Measurements from ENCODE around the gene C1orf174. TPM values are rescaled to one million over a fixed set of nuclear protein-coding genes. Genes with fewer than 3 reads are reported as not detected.

The C1orf174 gene
- polyA plus RNA-seq, 1 donor from 2014 or later: 28.2 TPM

DNA sequence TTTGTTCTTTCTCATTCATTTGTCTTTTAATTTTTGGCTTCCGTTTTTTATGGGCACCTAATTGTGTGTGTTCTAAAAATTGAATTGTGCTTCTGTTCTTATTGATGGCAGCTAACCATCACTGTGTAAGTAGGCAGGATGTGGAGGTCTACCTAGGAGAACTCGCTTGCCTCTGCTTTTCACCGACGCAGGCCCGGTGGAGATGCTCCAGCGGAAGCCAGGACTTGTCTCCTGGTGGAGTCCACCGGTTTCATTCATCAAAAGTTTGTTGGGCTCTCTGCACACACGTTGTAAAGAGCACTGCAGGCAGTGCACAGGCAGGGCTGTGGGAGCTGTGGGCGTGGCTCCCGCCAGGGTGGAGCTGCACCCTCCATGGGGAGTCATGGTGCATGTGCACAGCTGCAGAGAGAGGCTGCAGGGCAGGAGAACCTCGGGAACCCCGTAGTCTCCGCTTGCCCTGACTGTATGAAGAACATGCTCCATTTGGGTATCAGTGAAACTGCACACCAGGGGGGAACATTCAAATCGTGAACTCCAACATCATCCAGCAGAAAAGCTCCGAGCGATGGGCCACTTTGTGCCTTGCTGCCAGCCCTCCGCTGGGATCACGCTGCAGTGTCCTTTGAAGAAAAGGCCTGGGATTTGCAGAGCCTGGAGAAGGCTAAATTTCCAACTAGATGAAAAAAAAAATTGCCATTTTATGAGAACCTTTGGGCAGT is 6.0 kb upstream of the C1orf174 start:
- H3K36me3 ChIP-seq (ENCODE audit: insufficient read depth, low read length): no peaks in the 10 kb centered on the region
- no peaks in the 10 kb centered on the region for H3K27me3 ChIP-seq (ENCODE audit: insufficient read depth, low read depth, low read length)
- no peaks in the 10 kb centered on the region for H3K9me2 ChIP-seq (ENCODE audit: insufficient read depth, low read length)
- no peaks in the 10 kb centered on the region for H4K20me1 ChIP-seq (ENCODE audit: insufficient read depth)
- no peak overlapping the region for H2AFZ ChIP-seq (ENCODE audit: low read depth, low read length)
- no peak overlapping the region for H3K4me2 ChIP-seq (ENCODE audit: low read length)
- H3K79me2 ChIP-seq (replicated peaks; ENCODE audit: insufficient read depth, low read length): no peaks in the 10 kb centered on the region
- H3F3A ChIP-seq (ENCODE audit: insufficient read depth, low read length, poor library complexity, severe bottlenecking): no peaks in the 10 kb centered on the region
- H3K27ac ChIP-seq (ENCODE audit: low read length): no peak overlapping the region
- no peaks in the 10 kb centered on the region for H3K9me3 ChIP-seq (ENCODE audit: low read length)
- TF ChIP-seq, protein P1, sequence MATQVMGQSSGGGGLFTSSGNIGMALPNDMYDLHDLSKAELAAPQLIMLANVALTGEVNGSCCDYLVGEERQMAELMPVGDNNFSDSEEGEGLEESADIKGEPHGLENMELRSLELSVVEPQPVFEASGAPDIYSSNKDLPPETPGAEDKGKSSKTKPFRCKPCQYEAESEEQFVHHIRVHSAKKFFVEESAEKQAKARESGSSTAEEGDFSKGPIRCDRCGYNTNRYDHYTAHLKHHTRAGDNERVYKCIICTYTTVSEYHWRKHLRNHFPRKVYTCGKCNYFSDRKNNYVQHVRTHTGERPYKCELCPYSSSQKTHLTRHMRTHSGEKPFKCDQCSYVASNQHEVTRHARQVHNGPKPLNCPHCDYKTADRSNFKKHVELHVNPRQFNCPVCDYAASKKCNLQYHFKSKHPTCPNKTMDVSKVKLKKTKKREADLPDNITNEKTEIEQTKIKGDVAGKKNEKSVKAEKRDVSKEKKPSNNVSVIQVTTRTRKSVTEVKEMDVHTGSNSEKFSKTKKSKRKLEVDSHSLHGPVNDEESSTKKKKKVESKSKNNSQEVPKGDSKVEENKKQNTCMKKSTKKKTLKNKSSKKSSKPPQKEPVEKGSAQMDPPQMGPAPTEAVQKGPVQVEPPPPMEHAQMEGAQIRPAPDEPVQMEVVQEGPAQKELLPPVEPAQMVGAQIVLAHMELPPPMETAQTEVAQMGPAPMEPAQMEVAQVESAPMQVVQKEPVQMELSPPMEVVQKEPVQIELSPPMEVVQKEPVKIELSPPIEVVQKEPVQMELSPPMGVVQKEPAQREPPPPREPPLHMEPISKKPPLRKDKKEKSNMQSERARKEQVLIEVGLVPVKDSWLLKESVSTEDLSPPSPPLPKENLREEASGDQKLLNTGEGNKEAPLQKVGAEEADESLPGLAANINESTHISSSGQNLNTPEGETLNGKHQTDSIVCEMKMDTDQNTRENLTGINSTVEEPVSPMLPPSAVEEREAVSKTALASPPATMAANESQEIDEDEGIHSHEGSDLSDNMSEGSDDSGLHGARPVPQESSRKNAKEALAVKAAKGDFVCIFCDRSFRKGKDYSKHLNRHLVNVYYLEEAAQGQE (IDR thresholded peaks at IDR 0.05; ENCODE audit: borderline replicate concordance): no peak
- no peak overlapping the region for H3K9ac ChIP-seq (ENCODE audit: low read length)
- no peak overlapping the region for H3K4me3 ChIP-seq (ENCODE audit: low read length)

DNA sequence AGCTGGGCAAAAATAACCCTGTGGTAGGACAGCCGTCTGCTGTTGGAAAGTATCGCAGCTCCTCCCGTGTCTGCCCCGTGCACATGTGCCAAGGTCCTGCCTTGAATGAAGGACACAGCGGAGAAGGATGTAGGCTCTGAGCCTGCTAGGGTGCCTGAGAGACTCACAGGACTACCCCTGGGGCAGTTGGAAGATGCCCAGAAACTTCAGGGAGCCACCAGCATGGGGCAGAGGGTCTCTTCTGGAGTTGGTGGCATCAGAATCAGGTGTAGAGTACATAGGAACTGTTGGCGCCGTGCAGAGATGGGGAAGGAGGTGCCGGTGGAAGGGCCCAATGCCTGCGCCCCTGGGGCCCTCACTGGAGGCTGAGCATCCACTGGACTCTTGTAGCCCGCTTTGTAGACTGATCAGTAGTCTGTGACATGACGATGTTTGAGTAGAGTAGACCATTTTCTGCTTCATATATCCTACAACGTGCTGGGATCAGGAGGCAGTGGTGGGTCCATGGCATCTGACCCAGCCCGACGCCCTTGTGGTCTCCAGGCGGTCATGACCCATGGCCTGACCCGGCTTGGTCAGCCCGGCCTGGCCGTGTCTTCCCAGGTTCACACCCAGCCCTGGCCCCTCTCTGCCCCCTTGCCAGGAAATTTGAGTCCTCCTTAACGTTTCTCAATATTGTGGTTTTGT is 5.3 kb upstream of the C1orf174 start:
- H3K9me3 ChIP-seq (ENCODE audit: low read length): no peaks in the 10 kb centered on the region
- H3K4me3 ChIP-seq (ENCODE audit: low read length): no peak overlapping the region
- no peak overlapping the region for H3K27ac ChIP-seq (ENCODE audit: low read length)
- TF ChIP-seq SMC3 (conservative IDR thresholded peaks at IDR 0.05; ENCODE audit: poor library complexity) (no peak), POLR2AphosphoS5 (IDR thresholded peaks at IDR 0.05) (no peak), TAF1 (IDR thresholded peaks at IDR 0.05; ENCODE audit: low read depth) (no peak), RAD21 (conservative IDR thresholded peaks at IDR 0.05) (no peak), MXI1 (conservative IDR thresholded peaks at IDR 0.05; ENCODE audit: poor library complexity, severe bottlenecking) (no peak), EP300 (conservative IDR thresholded peaks at IDR 0.05; ENCODE audit: poor library complexity, severe bottlenecking) (no peak), EZH2 (IDR thresholded peaks at IDR 0.05; ENCODE audit: borderline replicate concordance, insufficient read depth, low read length, poor library complexity, severe bottlenecking) (no peak)
- TF ChIP-seq, protein P2, sequence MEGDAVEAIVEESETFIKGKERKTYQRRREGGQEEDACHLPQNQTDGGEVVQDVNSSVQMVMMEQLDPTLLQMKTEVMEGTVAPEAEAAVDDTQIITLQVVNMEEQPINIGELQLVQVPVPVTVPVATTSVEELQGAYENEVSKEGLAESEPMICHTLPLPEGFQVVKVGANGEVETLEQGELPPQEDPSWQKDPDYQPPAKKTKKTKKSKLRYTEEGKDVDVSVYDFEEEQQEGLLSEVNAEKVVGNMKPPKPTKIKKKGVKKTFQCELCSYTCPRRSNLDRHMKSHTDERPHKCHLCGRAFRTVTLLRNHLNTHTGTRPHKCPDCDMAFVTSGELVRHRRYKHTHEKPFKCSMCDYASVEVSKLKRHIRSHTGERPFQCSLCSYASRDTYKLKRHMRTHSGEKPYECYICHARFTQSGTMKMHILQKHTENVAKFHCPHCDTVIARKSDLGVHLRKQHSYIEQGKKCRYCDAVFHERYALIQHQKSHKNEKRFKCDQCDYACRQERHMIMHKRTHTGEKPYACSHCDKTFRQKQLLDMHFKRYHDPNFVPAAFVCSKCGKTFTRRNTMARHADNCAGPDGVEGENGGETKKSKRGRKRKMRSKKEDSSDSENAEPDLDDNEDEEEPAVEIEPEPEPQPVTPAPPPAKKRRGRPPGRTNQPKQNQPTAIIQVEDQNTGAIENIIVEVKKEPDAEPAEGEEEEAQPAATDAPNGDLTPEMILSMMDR (IDR thresholded peaks at IDR 0.05; ENCODE audit: poor library complexity, severe bottlenecking): no peak
- TF ChIP-seq, protein P1 (IDR thresholded peaks at IDR 0.05; ENCODE audit: borderline replicate concordance): no peak
- no peak overlapping the region for H2AFZ ChIP-seq (ENCODE audit: low read depth, low read length)
- H3K9ac ChIP-seq (ENCODE audit: low read length): no peak overlapping the region
- no peaks in the 10 kb centered on the region for H3K27me3 ChIP-seq (ENCODE audit: insufficient read depth, low read depth, low read length)
- no peaks in the 10 kb centered on the region for H3K79me2 ChIP-seq (replicated peaks; ENCODE audit: insufficient read depth, low read length)
- H3F3A ChIP-seq (ENCODE audit: insufficient read depth, low read length, poor library complexity, severe bottlenecking): no peaks in the 10 kb centered on the region
- H4K20me1 ChIP-seq (ENCODE audit: insufficient read depth): no peaks in the 10 kb centered on the region
- no peak overlapping the region for H3K4me2 ChIP-seq (ENCODE audit: low read length)
- no peaks in the 10 kb centered on the region for H3K36me3 ChIP-seq (ENCODE audit: insufficient read depth, low read length)
- no peaks in the 10 kb centered on the region for H3K9me2 ChIP-seq (ENCODE audit: insufficient read depth, low read length)

All from neural cell (in vitro differentiated cells).